ENCODE data around the gene HOXA5.

HOXA5 gene

GRCh38 chr7:27185013-27185853 lies 41.8 kb upstream of the HOXA5 start, which contains the start of gene HOXA11:
HOXA11 (minus strand) TSS chr7:27185232; CDS start chr7:27185144, 88 bp downstream.
- no peak for TF ChIP-seq CTCF (conservative IDR thresholded peaks at IDR 0.05; ENCODE audit: low read depth)
- ChIA-PET POLR2A (ENCODE audit: low non-redundant PET) (interaction anchor here (1.1 kb wide), 1 partner anchor 13 kb away, joined by 4 read pairs; no protein-coding TSS in a partner anchor), CTCF (interaction anchor here (0.6 to 1.2 kb wide), 3 partner anchors 9 to 497 kb away, joined by 3 to 5 read pairs (median 3); no protein-coding TSS in a partner anchor)
- peak within 1 kb of the TSS; percentile 98 for H3K27ac ChIP-seq
- DNase-seq (ENCODE audit: low spot score), result peak; percentile 99

DNA sequence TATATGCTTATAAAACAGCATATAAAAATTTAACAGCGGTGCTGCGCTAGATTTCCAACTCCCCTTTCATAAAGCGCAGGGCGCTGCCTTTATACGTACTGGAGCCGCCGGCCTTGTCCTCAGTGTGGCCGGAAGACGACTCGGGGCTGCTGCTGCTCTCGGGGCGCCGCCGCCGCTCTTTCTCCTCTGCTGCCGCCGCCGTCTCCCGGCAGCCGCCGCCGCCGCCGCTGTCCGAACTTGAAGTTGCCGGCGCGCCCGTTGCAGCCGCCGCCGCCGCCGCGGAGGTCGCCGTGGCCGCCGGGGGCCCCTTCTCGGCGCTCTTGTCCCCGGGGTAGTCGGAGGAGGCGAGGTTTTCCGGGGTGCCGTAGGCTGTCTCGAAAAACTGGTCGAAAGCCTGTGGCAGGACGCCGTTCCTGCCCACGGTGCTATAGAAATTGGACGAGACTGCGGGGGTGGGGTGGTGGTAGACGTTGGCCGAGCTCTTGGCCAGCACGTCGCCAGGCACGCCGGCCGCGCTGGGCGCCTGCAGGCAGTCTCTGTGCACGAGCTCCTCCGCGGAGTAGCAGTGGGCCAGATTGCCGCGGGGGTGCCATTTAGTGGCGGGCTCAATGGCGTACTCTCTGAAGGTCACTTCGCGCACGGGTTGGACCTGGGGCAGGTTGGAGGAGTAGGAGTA lies 41.0 kb upstream of the HOXA5 start:
- peak overlapping the region; percentile 98 for H3K27ac ChIP-seq
- no peak for DNase-seq (ENCODE audit: low spot score)
- CTCF ChIA-PET, result interaction anchor here (0.6 to 1.3 kb wide), 6 partner anchors 8 to 53 kb away, joined by 3 to 5 read pairs (median 3); no protein-coding TSS in a partner anchor
- TF ChIP-seq CTCF (conservative IDR thresholded peaks at IDR 0.05; ENCODE audit: low read depth), result no peak
- POLR2A ChIA-PET (ENCODE audit: low non-redundant PET), result interaction anchor here (1.1 kb wide), 1 partner anchor 12 kb away, joined by 4 read pairs; no protein-coding TSS in a partner anchor

DNA sequence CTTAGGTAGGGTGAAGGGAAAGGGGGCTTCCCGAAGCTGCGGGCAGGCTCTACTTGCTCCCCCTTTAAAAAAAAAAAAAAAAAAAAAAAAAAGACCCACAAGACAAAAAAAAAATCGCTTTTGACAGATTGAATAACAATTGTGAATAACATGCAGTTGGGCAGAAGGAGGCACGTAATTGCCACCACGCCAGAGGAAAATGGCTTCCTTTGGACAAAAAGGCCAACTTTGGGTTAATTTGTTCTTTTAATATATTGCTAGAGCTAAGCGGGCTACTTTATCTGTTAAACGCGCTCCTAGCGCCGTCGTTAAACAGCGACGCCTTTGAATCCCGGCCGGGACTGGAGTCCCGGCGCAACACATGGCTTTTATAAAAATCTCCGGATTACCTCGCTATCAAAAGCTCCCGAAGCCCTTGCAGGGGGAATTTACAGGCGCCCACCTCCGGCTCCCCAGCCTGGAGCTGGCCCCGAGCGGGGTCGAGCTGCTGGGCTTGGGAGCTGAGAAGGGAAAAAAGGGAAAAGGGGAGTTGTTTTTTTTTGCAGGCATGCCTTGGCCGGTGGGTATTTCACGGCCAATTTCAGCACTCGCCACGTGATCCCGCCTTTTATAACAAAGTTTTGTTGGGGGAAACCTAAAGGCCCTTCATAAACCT lies 40.3 kb upstream of the HOXA5 start:
- CTCF ChIA-PET, result interaction anchor here (0.6 to 1.3 kb wide), 9 partner anchors 8 to 1206 kb away, joined by 3 to 6 read pairs (median 3); no protein-coding TSS in a partner anchor
- TF ChIP-seq CTCF (conservative IDR thresholded peaks at IDR 0.05; ENCODE audit: low read depth), result no peak
- POLR2A ChIA-PET (ENCODE audit: low non-redundant PET), result interaction anchor here (0.7 to 1.1 kb wide), 2 partner anchors 11 to 459 kb away, joined by 4 to 11 read pairs; no protein-coding TSS in a partner anchor
- peak overlapping the region; percentile 98 for H3K27ac ChIP-seq
- DNase-seq (ENCODE audit: low spot score), result no peak

DNA sequence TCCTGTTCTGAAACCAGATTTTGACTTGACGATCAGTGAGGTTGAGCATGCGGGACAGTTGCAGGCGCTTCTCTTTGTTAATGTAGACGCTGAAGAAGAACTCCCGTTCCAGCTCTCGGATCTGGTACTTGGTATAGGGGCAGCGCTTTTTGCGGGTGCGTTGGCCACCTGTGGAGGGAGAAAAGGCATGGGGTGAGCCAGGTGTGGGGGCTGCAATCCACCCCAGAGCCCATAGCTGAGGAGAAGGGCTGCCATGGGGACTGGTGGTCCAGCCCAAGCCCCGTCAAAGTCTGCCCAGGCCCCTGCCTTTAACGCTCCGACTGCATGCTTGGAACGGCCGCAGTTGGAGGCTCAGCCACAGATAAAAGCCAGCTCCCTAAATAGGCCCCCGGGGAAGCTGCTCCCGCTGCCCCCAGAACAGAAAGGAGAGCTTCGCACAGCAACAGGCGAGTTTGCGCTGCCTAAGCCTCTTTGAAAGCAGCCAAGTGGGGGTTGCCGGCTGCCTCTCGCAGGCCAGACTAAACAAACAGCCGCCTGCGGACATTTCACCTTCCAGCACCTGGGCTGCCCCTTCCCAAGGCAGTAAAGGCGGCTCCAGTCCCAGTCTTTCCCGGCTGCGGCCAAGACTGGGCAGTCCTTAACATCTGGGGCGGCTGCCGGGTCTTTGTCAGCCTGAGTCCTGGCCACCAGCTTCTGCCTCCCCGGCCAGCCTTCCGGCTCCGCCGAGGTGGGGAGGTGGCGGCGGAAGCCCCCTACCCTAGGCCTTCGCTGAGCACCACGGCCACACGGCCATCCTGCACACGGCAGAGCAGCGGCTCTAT lies 39.6 kb upstream of the HOXA5 start:
- ChIA-PET POLR2A (ENCODE audit: low non-redundant PET) (interaction anchor here (0.7 kb wide), 1 partner anchor 459 kb away, joined by 11 read pairs; no protein-coding TSS in a partner anchor), CTCF (interaction anchor here (0.5 to 1.3 kb wide), 9 partner anchors 7 to 1207 kb away, joined by 3 to 6 read pairs (median 3); no protein-coding TSS in a partner anchor)
- no peak for DNase-seq (ENCODE audit: low spot score)
- H3K27ac ChIP-seq, result peak overlapping the region; percentile 98
- TF ChIP-seq CTCF (conservative IDR thresholded peaks at IDR 0.05; ENCODE audit: low read depth), result no peak

GRCh38 chr7:27182285-27182841 lies 38.9 kb upstream of the HOXA5 start:
- ChIA-PET POLR2A (ENCODE audit: low non-redundant PET) (no interaction called here), CTCF (interaction anchor here (0.7 to 0.9 kb wide), 3 partner anchors 10 to 18 kb away, joined by 3 to 5 read pairs (median 3); no protein-coding TSS in a partner anchor)
- DNase-seq (ENCODE audit: low spot score), result no peak
- H3K27ac ChIP-seq, result peak overlapping the region; percentile 98
- no peak for TF ChIP-seq CTCF (conservative IDR thresholded peaks at IDR 0.05; ENCODE audit: low read depth)

Measured in RWPE1 (cell line).